GM21717 (cell line): ENCODE measurements around the gene ACP3.
"Not testable (repeated sequence)": the region's sequence is repeated elsewhere in the genome, so short reads cannot be mapped to it uniquely, and the experiment has no call there.

ENCODE experiments used
- ATAC-seq: cut with Tn5 transposase; IDR thresholded peaks from one replicate; pipeline ENCODE4 v1.9.1; 2021; ENCODE audit warnings: mild to moderate bottlenecking, moderate library complexity; ENCODE audit not compliant: unreplicated experiment

Gene ACP3

DNA sequence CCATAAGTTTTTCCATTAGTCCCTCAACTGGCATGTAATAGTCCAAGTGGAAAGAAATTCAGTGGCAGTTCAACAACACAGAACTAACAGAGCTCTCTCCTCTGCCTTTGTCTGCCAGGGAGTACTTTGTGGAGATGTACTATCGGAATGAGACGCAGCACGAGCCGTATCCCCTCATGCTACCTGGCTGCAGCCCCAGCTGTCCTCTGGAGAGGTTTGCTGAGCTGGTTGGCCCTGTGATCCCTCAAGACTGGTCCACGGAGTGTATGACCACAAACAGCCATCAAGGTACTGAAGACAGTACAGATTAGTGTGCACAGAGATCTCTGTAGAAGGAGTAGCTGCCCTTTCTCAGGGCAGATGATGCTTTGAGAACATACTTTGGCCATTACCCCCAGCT is 39.4 kb downstream of the ACP3 start:
- no peak for ATAC-seq

- no peak for ATAC-seq
Observed at GRCh38 chr3:132360717-132361116, 43.5 kb downstream of the ACP3 start.

GRCh38 chr3:132362329-132362728 is 45.1 kb downstream of the ACP3 start:
- ATAC-seq = no peak

- ATAC-seq = no peak
Observed at GRCh38 chr3:132368515-132368914, 51.3 kb downstream of the ACP3 start.

DNA sequence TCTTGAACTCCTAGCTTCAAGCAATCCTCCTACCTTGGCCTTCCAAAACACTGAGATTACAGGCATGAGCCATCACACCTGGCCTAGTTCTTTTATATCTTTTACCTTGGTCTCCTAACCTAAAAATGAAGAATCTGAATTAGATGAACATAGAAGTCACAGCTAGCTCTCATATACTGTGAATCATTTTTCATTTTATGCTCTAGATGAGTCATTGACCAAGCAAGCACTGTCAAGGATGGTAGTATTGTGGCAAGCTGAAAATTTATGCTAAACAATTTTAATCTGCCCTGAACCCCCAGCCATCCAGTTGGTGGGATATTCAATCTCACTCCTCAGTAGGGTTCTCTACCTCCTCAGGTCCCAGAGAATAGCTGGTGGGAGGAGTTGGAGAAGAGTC is 51.8 kb downstream of the ACP3 start:
- ATAC-seq = no peak

DNA sequence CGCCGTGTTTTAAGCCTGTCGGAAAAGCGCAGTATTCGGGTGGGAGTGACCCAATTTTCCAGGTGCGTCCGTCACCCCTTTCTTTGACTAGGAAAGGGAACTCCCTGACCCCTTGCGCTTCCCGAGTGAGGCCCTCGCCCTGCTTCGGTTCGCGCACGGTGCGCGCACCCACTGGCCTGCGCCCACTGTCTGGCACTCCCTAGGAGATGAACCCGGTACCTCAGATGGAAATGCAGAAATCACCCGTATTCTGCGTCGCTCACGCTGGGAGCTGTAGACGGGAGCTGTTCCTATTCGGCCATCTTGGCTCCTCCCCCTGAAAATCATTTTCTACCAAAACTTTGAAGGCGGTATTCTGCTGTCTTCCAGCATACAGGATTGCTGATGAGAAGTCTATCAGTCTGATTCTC is 59.7 kb downstream of the ACP3 start:
- ATAC-seq = not testable (repeated sequence)

DNA sequence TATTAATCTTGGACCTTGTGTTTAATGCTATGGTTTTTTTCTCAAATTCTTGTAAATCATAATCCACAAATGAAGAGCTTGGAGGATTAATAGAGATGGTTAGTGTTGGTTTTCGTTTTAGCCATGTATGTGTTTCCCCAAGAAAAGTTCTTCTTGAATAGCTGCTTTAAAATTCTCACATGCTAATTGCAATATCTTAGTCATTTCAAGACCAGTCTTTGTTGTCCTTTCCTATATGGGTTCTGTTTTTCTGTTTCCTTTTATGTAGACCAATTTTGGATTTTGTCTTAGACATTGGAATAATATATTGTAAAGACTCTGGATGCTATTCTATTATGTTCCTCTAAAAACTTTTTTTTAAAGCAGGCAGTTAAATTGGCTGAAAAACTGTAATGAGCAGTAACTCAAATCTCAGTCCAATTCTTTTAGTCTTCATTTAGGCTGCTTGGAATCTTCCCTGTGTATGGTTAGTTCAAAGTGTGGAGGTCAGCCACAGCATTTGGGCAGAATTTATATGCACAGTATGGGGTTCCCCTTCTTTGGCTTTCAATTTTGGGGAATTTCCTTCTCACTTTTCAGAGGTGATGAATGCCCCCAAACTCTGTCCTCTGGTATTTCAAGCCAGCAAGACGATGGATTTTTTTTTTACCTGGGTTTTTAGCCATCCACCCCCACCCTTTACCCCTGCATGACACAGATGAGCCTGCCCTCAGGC is 61.0 kb downstream of the ACP3 start:
- peak; percentile 46 for ATAC-seq

DNA sequence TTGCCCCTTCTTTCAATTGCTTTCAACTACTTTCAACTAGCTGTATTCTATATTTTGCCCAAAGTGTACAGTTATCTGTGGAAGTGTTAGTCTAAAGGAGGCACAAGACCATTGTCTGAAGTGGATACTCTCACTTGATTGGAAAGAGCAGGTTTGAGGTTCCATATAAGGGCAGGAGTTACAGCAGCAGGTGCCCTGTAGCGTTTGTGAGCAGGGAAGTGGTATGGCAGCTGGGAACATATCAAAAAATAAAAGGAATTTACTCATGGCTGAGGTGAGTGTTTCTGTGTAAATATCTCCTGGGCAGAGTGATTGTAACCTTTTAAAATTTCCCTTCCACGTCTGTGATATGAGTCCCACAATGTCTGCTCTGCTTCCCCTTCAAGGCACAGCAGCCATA is 61.6 kb downstream of the ACP3 start:
- ATAC-seq = no peak

GRCh38 chr3:132380920-132381319 is 63.7 kb downstream of the ACP3 start:
- ATAC-seq = no peak

- ATAC-seq = no peak
Observed at GRCh38 chr3:132381348-132381944, 64.2 kb downstream of the ACP3 start.

GRCh38 chr3:132382267-132382666 is 65.1 kb downstream of the ACP3 start:
- ATAC-seq = no peak

- no peak for ATAC-seq
Observed at GRCh38 chr3:132382688-132383194, 65.5 kb downstream of the ACP3 start.

GRCh38 chr3:132386259-132386658 is 69.1 kb downstream of the ACP3 start:
- no peak for ATAC-seq

DNA sequence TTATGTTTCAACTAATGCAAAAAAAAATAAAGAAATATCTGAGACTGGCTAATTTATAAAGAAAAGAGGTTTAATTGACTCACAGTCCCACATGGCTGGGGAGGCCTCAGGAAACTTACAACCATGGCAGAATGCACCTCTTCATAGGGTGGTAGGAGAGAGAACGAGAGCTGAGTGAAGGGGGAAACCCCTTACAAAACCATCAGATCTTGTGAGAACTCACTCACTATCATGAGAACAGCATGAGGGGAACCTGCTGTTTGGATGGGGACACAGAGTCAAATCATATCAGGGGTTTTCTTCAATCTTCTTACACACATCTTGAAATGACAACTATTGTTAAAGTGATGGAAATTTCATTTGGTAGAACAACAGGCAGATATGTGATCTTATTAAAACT is 75.5 kb downstream of the ACP3 start:
- not testable (repeated sequence) for ATAC-seq

DNA sequence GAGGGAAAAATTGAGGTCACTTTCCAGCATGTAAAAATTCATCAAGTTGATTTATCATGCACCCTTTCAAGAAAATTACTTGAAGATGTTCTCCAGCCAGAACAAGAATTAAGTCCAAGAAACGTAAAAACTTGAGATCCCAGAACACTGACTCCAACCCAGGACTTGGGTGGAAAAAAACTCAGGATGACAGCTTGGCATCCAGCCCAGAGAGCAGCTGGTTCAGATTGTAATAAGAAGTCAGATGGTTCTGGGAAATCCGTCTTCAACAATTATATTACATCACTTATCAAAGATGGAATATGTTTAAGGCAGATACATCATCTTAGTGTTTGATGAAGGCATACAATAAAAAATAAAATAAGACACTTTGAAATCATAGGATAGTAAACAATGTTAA is 77.1 kb downstream of the ACP3 start:
- ATAC-seq = no peak

GRCh38 chr3:132395126-132395525 is 77.9 kb downstream of the ACP3 start:
- ATAC-seq = no peak

DNA sequence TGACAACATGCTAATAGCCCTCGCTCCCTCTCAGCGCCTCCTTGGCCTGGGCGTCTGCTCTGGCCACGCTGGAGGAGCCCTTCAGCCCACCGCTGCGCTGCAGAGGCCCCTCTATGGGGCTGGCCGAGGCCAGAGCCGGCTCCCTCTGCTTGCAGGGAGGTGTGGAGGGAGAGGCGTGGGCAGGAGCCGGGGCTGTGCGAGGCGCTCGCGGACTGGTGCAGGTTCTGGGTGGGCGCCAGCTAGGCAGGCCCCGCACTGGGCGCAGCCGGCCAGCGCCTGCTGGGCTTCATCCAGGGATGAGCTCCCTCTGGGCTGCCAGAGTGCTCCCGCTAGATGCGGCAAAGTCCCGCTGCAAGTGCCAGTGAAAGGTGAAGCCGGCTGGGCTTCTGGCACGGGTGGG is 79.0 kb downstream of the ACP3 start:
- ATAC-seq = no peak

DNA sequence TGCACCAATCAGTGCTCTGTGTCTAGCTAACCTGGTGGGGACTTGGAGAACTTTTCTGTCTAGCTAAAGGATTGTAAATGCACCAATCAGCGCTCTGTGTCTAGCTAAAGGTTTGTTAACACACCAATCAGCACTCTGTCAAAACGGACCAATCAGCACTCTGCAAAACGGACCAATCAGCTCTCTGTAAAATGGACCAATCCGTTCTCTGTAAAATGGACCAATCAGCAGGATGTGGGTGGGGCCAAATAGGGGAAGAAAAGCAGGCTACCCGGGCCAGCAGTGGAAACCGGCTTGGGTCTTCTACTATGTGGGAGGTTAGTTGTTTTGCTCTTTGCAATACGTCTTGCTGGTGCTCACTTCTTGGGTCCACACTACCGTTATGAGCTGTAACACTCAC is 79.6 kb downstream of the ACP3 start:
- ATAC-seq = not testable (repeated sequence)

DNA sequence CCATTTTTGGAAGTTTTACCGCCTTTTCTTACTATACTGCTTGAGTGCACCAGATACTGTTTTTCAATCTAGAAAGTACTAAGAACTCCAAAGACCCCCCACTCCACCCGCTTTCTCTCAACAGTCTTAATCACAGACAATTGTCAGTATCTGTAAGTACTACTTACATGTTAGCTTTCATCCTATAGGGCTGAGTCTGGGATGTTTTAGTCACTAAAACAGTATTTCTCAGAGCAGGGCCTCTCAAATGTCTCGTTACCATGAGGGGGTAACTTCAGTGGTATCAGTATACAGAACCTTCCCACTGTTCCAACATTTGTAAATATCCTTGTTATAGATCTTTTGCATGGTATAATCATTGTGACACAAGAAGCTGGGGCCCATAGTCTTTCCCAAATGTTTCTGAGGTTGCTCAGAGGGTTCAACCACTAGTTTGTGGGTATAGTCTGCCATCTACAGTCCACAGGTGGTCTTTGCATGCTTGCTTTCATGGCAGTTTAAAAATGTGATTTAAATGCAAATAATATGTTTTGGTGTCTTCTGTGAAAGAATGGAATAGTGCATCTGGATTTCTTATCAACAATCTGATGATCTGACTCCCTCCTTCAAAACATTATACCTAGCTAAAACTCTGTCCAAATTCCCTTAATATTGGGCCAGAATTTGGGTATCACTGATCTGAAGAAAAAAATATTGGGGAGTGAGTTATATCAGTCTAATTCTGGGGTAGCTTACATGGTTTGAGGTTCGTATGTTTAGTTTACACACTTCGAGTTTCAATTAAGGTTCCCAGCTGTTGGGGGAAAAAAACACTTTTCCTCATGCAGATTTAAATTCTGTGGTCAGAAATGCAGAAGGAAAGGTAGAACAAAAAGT is 82.1 kb downstream of the ACP3 start:
- ATAC-seq = peak; percentile 66

- ATAC-seq = no peak
Observed at GRCh38 chr3:132401255-132401654, 84.0 kb downstream of the ACP3 start.

- ATAC-seq = no peak
Observed at GRCh38 chr3:132404276-132404675, 87.1 kb downstream of the ACP3 start.

- no peak for ATAC-seq
Observed at GRCh38 chr3:132405188-132405587, 88.0 kb downstream of the ACP3 start.
